VCaP (cell line): ENCODE results near the gene FALEC.
A peak's percentile ranks its signal among the peaks of the same experiment; 100 is the strongest.

ENCODE experiments used
- H3K27ac ChIP-seq: fragments of 450-650 bp; 2 replicates; pipeline ENCODE4 v1.5.1; 2017
- CTCF ChIP-seq: fragments of 450-650 bp; conservative IDR thresholded peaks from 2 replicates; pipeline ENCODE4 v1.5.1; 2017; ENCODE audit warnings: mild to moderate bottlenecking, moderate library complexity

The FALEC gene

GRCh38 chr1:150515328-150516049 lies at the start of gene FALEC:
TSS of gene FALEC (plus strand) at chr1:150515752.
- H3K27ac ChIP-seq: peak within 1 kb of the TSS; percentile 84
- no peak for TF ChIP-seq CTCF

GRCh38 chr1:150466964-150467363 lies 48.6 kb upstream of the FALEC start:
- no peak for TF ChIP-seq CTCF
- no peak overlapping the region for H3K27ac ChIP-seq

GRCh38 chr1:150469291-150469690 lies 46.3 kb upstream of the FALEC start:
- no peak for TF ChIP-seq CTCF
- no peak overlapping the region for H3K27ac ChIP-seq

GRCh38 chr1:150472601-150473200 lies 42.9 kb upstream of the FALEC start:
- H3K27ac ChIP-seq: no peak overlapping the region
- TF ChIP-seq CTCF: no peak

GRCh38 chr1:150473659-150474058 lies 41.9 kb upstream of the FALEC start:
- no peak for TF ChIP-seq CTCF

GRCh38 chr1:150474869-150475268 lies 40.7 kb upstream of the FALEC start:
- TF ChIP-seq CTCF: no peak
- H3K27ac ChIP-seq: no peak overlapping the region

More at GRCh38 chr1:150473659-150474058, 41.9 kb upstream of the FALEC start:
- H3K27ac ChIP-seq: no peak overlapping the region

- H3K27ac ChIP-seq: no peak overlapping the region
- no peak for TF ChIP-seq CTCF
Measured at GRCh38 chr1:150476754-150477153, 38.8 kb upstream of the FALEC start.
